DMS53 treated with DMSO at 0.1 percent for 48 hours (cell line): ENCODE measurements around the gene IGSF23.
"Not testable (repeated sequence)": the region's sequence is repeated elsewhere in the genome, so short reads cannot be mapped to it uniquely, and the experiment has no call there.

ENCODE experiments used
- DNase-seq: peaks from one replicate; lab custom pipeline; 2025; ENCODE audit not compliant: unreplicated experiment; lab: John Stamatoyannopoulos, UW

IGSF23 gene

DNA sequence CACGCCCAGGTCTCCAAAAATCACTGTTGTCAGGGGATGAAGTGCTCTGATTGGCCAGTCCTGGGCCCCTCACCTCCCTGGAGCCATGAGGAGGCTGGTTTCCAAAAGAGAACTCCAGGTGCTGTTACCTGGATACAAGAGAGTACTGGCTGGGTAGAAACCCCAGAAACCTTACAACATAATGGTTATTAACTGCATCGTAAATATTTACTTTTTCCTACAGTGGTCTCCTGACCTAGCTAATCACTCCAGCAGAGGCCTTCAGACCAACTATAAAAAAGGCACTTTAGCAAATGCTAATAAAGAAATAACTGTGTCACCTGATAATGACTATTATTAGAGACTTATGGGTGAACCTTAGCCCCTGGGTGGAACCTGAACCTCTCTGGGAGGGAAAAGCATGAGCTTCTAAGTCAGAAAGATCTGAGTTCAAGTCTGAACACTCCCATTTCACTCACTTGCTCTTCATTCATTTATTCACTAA lies 1.5 kb upstream of the IGSF23 start:
- DNase-seq: peak; percentile 11

DNA sequence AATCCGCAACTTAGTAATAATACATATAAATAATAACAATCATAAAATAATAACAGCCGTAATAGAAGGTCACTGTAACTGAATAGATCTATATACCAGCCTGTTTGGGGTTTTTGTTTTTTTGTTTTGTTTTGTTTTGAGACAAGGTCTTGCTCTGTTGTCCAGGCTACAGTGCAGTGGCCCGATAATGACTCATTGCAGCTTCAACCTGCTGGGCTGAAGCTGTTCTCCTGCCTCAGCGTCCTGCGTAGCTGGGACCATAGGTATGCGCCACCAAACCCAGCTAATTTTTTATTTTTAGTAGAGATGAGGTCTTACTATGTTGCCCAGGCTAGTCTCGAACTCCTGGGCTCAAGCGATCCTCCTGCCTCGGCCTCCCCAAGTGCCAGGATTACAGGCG lies 950 bp downstream of the IGSF23 start:
- no peak for DNase-seq

DNA sequence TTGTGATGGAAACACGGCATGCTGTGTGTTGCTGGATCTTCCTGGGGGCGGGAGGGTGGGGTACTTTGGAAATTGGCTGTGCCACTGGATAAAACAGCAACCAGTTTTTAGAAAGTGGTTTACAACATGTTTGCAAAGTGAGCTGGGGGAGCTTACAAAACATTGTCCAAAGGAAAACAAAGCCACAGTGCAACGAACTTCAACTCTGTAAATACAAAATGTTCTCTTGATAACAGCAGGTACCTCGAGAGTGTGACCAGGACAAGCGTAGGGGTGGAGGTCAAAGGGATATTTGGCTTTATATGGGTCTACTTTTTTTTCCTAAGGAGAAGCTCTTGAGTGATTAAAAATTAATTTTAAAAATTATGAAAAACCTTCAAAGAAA lies 2.5 kb downstream of the IGSF23 start:
- no peak for DNase-seq

DNA sequence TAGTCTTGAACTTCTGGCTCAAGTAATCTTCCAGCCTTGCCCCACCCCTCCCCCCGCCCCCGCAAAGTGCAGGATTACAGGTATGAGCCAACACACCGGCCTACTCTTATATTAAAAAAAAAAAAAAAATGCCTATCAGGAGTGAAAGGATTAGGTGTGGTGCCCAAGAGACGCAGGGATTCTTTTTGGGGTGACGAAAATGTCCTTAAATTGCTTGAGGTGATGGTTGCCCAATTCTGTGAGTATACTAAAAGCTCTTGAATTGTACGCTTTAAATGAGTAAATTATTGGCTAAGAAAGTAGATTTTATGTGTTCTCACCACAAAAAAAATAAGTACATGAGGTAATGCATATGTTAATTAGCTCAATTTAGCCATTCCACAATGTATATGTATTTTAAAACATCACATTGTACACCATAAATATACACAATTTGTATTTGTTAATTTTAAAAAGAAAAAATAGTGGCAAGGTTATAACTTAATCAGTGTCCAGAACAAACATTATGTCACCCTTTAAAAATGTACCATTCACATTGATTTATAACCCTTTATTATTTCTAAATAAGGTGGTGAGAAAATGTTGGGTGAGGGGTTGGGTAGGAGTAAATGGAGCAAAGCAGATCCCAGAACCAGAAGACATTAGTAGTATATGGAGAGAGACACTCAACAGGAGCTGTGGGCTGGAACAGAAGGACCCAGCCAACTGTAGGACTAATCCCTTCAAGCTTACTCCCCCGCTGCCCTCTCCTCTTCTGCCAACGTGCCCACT lies 3.9 kb downstream of the IGSF23 start:
- DNase-seq: no peak

DNA sequence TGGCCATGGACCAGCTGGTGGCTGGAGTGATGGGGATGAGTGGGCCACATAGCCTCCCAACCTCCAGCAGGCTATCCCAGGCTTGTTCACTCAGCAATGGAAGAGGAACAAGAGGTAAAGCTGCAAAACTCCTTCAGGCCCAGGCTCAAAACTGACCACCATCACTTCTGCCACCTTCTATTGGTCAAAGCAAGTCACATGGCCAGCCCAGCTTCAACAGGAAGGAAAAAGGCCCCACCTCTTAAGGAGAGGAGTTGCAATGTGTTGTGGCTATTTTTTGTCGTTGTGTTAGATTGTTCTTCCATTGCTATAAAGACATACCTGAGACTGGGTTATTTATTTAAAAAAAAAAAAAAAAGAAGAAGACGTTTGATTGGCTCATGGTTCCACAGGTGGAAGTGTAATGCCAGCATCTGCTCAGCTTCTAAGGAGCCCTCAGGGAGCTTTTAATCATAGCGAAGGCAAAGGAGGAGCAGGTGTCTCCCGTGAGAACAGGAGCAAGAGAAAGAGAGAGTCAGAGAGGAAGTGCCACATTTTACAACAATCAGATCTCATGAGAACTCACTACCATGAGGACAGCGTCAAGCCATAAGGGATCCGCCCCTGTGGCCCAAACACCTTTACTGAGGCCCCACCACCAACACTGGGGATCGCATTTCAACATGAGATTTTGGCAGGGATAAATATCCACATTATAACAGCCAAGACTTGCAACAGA lies 5.4 kb downstream of the IGSF23 start:
- DNase-seq: no peak

DNA sequence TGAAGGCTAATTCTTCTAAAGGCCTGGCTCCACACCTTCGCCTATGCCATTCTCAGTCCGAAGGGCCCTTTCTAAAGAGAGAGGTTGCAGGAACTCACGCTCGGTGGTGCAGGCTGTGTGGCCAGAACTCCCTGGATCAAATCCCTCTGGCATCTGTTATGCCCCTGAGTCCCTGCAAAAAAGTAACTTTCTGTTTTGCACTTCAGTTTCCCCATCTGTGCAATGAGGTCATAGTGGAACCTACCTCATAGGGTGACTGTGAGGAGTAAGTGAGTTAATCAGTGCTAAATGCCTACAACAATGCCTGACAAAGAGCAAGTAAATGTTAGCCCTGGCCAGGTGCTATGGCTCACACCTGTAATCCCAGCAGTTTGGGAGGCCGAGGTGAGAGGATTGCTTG lies 7.3 kb downstream of the IGSF23 start:
- DNase-seq: no peak

DNA sequence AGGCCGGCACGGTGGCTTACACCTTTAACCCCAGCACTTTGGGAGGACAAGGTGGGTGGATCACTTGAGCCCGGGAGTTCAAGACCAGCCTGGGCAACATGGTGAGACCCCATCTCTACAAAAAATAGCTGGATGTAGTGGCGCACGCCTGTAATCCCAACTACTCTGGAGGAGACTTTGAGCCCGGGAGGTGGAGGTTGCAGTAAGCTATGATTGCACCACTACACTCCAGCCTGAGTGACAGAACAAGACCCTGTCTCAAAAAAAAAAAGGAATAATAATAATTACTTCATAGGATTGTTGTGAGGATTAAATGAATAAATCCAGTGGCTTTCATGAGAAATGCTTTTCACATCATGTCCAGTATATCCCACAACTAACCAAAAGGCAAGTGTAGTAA lies 8.0 kb downstream of the IGSF23 start:
- no peak for DNase-seq

DNA sequence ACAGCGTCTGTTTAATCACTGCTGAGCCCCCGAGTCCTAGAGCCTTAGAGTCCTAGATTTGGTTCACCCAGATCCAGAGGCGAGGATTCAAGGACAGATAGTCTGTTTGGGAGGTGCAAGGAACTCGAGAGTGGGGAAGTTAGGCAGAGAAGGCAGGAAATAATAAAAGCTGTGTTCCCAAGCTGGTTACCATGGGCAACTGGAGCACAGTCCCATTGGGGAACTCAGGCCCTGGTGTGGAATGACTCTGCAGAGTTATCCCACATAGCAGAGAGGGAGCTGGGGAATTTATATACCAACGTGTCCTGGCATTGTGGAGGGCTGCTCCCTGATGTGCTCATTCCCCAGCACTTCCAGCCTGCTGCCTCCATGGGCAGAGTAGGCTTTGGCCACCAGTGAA lies 9.7 kb downstream of the IGSF23 start:
- DNase-seq: no peak

DNA sequence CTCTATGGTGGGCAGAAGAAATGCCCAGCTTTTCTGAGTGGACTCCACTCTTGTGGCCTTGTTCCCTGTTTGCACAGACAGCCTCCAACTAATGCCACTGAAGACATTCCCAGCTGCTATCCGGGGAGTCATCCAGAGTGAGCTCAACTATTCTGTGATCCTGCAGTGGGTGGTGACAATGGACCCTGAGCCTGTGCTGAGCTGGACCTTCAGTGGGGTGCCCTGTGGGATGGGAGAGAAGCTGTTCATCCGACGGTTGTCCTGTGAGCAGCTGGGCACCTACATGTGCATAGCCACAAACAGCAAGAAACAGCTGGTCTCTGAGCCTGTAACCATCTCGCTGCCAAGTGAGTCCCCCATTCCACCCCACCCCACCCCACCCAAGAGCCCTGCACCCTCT lies 10.3 kb downstream of the IGSF23 start:
- DNase-seq: no peak

DNA sequence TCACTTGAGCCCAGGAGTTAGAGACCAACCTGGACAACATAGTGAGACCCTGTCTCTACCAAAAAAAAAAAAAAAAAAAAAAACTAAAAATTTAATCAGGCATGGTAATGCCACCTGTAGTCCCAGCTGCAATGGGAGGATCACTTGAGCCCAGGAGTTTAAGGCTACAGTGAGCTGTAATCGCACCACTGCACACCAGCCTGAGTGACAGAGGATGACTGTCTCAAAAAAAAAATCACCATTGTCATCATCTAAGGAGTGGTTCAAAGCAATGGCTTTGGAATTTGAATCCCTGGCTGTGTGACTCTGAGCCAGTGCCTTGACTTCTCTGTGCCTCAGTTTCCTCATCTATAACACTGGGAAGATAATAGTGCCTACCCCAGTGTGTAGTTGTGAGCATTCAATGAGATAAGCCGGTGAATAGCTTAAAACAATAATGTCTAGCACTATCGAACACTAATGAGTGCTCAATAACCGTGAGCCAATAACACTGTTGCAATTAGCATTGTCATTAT lies 11.5 kb downstream of the IGSF23 start:
- no peak for DNase-seq

DNA sequence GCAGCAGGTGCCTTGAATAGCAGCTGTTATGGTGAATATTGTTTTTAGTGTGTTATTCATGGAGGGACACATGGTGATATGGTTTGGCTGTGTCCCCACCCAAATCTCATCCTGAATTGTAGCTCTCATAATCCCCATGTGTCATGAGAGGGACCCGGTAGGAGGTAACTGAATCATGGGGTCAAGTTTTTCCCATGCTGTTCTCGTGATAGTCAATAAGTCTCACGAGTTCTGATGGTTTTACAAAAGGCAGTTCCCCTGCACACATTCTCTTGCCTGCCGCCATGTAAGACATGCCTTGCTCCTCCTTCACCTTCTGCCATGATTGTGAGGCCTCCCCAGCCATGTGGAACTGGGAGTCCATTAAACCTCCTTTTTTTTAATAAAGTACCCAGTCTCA lies 12.3 kb downstream of the IGSF23 start:
- DNase-seq: not testable (repeated sequence)

DNA sequence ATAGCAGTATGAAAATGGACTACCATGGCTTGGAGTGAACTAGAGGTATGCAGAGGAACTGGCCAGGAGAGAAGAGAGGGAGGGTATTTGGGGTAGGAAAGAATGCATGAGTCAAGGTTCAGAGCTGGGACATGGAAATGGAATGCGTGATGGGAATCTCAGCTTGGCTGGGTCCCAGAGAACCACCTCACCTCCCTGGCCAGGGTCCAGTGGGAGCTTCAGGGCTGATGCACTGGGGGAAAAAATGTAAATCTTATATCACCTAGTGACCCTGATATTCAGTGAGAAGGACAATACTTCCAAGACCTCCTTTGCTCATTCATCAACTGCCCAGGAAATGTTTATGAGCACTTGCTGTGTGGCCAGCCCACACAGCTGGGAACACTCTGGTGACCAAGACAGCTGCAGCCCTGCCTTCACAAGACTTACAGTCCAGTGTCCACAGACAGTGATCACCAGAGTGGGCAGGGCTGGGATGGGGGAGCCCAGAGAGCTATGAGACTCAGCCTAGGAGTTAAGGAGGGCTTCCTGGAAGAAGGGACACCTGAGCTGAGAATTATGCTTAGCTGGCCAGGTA lies 12.8 kb downstream of the IGSF23 start:
- DNase-seq: no peak

DNA sequence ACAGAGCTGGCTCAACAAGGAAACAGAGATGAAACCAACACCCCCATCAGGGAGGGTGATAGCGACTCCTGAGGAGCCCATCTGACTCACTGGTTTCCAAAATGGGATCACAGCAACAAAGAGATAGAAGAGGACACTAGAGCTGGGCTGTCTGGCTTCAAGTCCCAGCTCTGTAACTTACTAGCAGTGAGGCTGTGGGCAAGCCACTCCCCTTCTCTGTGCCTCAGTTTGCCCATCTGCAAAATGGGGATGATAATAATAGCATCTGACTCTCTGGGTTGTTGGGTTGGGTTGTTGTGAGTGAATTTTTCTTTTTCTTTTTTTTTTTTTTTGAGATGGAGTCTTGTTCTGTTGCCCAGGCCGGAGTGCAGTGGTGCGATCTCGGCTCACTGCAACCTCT lies 14.3 kb downstream of the IGSF23 start:
- DNase-seq: no peak

DNA sequence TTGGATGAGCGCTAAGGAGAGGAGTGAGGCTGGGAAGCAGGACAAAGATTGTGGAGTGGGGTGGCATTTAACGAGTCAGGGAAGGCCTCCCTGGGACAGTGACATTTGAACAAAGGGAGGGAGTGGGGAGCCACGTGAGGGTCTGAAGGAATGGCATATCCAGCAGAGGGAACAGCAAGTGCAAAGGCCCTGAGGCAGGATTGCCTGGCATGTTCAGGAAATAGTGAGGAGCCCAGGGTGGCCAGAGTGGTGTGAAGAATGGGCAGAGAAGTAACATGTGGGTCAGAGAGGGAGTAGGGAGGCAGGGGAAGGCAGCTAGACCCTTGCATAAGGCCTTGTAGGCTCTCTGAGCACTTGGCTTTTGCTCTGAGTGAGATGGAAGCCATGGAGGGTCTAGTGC lies 15.4 kb downstream of the IGSF23 start:
- no peak for DNase-seq

DNA sequence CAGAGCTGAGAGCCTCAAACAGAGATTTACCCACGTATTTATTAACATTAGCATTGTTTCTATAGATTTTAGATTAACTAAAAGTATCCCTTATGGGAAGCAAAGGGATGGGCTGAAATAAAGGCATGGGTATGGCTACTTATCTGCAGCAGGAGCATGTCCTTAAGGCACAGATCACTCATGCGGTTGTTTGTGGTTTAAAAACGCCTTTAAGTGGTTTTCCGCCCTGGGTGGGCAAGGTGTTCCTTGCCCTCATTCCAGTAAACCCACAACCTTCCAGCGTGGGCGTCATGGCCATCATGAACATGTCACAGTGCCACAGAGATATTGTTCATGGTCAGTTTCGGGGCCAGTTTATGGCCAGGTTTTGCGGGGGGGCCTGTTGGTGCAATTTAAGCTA lies 18.2 kb downstream of the IGSF23 start:
- DNase-seq: not testable (repeated sequence)

DNA sequence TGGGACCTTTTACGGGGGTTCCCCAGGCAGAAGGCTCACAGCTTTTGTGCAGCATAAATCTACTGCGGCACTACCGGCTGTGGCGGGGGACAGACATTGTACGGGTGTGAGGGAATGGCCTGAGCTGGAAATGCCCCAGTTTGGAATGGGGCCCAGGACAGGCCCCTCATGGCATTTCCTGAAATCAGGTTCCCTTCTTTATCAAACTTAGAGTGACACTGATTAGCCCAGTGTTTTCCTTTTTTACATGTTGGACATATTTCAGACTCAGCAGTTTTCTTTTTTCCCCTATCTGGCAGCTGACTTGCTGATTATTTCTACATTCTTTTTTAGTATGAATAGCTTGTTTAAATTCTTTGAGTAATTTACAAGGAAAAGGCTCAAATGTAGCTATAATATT lies 20.7 kb downstream of the IGSF23 start:
- DNase-seq: not testable (repeated sequence)

DNA sequence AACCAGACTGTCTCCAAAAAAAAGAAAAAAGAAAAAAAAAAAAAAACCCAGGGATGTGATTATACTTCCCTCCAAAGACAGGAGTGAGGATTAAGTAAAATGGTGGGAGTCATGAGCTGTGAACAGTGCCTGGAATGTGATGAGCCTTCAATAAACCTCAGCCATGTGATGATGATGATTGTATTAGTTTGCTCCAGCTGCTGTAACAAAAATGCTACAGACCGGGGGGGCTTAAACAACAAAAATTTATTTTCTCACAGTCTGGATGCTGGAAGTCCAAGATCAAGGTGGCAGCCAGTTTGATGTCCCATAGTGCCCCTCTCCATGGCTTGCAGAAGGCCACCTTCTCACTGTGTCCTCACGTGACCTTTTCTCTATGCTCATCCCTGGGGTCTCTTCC lies 21.4 kb downstream of the IGSF23 start:
- no peak for DNase-seq

DNA sequence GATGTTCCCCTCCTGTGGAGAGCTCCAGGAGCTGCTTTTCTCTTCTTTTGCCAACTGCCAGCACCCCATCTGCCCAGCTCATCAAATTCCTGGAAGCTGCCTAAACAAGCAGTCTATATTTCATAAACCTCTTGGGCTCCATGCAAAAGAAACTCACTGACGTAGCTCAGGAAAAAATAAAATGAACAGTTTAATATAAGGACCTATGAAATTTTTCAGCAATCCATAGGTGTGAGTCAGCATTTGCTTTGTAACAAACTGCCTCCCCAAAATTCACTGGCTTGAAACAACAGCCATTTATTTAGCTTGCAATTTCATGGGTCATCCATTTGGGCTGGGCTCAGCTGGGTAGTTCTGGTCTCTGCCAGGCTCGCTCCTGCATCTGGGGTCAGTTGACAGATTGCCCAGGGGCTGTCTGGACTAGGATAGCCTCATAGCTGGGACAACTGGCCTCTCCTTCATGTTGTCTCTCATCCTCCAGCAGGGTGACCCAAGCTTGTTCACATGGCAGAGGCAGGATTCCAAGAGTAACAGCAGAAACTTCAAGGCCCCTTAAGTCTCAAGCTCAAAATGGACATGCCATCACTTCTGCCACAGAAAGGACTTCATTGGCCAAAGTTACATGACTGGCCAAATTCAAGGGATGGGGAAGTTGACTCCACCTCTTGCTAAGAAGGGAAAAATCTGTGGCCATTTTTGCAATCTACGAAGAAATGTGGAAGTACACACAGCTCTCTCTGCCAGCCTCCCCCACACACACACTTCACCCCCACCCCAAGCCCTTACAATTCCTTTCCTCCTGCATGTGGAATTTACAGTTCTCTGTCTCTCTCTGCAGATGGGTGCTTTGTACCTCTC lies 22.4 kb downstream of the IGSF23 start:
- DNase-seq: no peak

DNA sequence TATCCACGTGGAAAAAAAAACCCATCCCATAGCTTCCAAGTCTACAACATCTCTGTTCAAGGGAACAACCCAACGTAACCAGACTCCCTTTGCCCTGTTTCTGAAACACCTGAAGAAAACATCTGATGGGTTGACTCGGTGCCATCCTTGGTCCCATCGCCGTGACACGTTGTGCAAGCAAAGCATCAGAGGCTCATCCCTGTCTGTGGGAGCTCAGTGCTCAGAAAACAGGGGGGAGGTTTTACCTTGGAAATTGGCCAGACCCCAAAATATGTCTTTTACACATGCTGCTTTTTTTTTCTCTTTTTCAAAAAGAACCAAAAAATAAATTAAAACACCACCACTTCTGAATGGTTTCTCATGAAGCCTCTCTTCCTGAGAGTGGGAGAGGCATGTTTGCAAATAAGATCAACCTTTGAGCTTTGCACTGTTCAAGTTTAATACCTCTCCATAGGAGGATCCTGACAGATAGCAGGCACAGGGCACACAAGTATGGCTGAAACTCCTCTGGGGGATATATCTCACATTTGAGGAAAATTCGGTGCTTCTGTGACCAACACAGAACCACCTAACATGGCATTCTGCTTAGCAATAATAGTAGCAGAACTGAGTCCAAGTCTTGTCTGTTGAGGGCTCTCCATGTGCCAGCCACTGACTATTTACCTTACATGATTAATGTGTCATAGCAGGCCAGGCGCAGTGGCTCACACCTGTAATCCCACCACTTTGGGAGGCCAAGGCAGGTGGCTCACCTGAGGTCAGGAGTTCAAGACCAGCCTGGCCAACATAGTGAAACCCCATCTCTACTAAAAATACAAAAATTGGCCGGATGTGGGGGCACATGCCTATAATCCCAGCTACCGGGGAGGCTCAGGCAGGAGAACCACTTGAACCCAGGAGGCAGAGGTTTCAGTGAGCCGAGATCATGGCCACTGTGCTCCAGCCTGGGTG lies 23.4 kb downstream of the IGSF23 start:
- DNase-seq: no peak

DNA sequence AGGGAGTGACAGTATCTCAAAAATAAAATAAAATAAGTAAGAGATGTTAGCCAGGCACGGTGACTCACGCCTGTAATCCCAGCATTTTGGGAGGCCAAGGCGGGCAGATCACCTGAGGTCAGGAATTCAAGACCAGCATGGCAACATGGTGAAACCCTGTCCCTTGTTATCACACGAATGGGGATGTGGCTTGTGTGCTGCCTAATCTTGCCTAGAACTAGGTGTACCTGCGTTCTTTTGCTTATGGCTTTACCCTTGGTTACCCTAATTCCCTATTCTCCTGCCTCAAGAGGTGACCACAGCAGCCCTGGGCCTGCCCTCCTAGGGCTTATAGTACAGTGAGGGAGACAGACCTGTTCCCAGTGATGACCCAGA lies 24.0 kb downstream of the IGSF23 start:
- no peak for DNase-seq
